GM06990 (cell line): ENCODE results near the gene ANKRD60.

Experiments used
- DNase-seq: peaks from one replicate; pipeline ENCODE4 v3.0.0-alpha.2; 2011; ENCODE audit not compliant: insufficient read length; ENCODE audit errors: extremely low read depth
- H3K27me3 ChIP-seq: replicated peaks from 2 replicates; pipeline ENCODE4 v1.6.0; 2011; ENCODE audit warnings: low read length; ENCODE audit not compliant: control insufficient read depth, insufficient read depth
- H3K36me3 ChIP-seq: 2 replicates; pipeline ENCODE4 v1.5.1; 2011; ENCODE audit warnings: low read length; ENCODE audit not compliant: control insufficient read depth, insufficient read depth
- H3K4me3 ChIP-seq: replicated peaks from 2 replicates; pipeline ENCODE4 v1.5.1; 2011; ENCODE audit warnings: low read depth, mild to moderate bottlenecking, control low read depth, low read length
- TF ChIP-seq, protein P1 (sequence below): IDR thresholded peaks from 2 replicates; pipeline ENCODE4 v1.5.1; 2011; ENCODE audit warnings: low read length, control low read depth, mild to moderate bottlenecking, inconsistent platforms; ENCODE audit not compliant: insufficient read depth, poor library complexity, severe bottlenecking

Gene ANKRD60

DNA sequence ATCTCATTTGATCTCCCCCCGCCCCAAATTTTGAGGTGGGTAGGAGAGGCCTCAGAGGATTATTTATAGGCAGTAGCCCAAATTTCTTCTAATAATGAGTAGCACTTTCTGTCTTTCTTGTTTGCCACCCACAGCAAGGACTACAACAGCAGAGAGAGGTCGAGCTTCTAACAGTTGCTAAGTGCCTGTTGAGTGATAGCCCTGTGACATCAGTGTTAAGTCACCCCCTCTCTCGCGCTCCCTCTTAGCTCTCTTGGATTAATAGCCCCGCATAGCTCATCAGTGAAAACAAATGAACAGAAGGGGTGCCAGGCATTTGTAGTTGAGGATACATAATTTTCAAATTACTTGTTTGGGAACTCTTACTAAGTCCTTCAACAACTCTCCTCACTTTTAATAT lies 3.5 kb downstream of the ANKRD60 start:
- Histone ChIP-seq H3K36me3 (no peaks in the 10 kb centered on the region), H3K4me3 (no peak overlapping the region), H3K27me3 (peaks cover 4% of the 10 kb centered on the region)
- no peak for DNase-seq
- TF ChIP-seq, protein P1, sequence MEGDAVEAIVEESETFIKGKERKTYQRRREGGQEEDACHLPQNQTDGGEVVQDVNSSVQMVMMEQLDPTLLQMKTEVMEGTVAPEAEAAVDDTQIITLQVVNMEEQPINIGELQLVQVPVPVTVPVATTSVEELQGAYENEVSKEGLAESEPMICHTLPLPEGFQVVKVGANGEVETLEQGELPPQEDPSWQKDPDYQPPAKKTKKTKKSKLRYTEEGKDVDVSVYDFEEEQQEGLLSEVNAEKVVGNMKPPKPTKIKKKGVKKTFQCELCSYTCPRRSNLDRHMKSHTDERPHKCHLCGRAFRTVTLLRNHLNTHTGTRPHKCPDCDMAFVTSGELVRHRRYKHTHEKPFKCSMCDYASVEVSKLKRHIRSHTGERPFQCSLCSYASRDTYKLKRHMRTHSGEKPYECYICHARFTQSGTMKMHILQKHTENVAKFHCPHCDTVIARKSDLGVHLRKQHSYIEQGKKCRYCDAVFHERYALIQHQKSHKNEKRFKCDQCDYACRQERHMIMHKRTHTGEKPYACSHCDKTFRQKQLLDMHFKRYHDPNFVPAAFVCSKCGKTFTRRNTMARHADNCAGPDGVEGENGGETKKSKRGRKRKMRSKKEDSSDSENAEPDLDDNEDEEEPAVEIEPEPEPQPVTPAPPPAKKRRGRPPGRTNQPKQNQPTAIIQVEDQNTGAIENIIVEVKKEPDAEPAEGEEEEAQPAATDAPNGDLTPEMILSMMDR = no peak

DNA sequence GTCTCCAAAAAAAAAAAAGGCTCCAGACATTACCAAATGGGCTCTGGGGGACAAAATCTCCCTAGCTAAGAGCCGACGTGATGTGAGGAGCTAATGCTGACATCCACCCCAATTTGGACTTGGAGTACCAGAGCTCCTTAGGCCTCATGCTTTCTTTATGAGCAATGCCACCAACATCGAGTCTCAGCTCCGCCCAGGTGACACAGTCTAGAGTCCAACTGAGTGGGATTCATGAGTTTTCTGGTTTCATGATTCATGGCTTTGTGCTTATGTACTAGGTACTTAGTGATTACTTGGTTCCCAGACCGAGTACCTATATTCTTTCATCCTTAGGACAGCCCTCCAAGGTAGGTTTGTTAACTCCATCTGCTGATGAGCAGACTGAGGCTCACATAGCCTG lies 4.4 kb downstream of the ANKRD60 start:
- peaks cover 4% of the 10 kb centered on the region for H3K27me3 ChIP-seq
- no peak for DNase-seq
- no peaks in the 10 kb centered on the region for H3K36me3 ChIP-seq
- H3K4me3 ChIP-seq = no peak overlapping the region
- TF ChIP-seq, protein P1 = no peak

GRCh38 chr20:58223358-58223941 lies 5.0 kb downstream of the ANKRD60 start:
- DNase-seq = no peak
- H3K36me3 ChIP-seq = no peaks in the 10 kb centered on the region
- H3K27me3 ChIP-seq = peaks cover 4% of the 10 kb centered on the region
- TF ChIP-seq, protein P1 = no peak
- H3K4me3 ChIP-seq = no peak overlapping the region

DNA sequence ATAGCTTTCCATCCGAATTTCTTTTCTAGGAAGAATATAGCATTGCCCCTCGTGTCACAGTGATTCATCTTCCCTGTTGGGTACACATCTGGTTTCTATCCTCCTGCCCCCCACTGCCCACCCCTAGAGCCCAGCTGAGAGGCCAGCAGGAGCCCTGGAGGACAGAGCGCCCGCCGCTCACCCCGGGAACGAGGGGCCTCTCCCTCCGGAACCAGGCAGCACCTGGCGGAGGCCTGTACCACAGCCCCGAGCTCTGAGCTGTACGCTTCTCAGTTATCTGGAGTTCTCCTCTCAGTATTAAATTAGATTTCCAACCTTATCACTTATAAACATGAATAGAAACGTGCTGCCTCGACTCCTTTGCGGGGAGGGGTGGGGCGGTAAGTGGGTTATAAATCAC lies 6.0 kb downstream of the ANKRD60 start:
- no peaks in the 10 kb centered on the region for H3K36me3 ChIP-seq
- H3K27me3 ChIP-seq = no peaks in the 10 kb centered on the region; the same call in 1 of the 2 replicates
- H3K4me3 ChIP-seq = no peak overlapping the region
- TF ChIP-seq, protein P1 = no peak
- DNase-seq = no peak

DNA sequence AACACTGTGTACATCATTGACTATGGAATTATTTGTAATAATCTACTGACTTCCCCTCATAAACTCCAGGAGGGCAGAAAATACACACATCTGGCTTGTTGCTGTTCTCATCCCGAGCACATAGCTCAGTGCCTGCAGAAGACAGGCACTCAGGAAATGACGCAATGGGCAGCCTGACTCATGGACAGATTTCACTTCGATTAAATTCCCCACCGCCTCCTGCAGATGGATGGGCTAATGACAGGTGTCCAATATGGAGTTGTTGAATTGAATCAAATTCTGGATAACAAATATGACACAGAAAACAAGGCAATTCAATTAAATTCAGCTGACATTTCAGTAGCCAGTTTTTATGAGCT lies 9.1 kb downstream of the ANKRD60 start:
- Histone ChIP-seq H3K27me3 (no peaks in the 10 kb centered on the region; the same call in 1 of the 2 replicates), H3K36me3 (no peaks in the 10 kb centered on the region), H3K4me3 (no peak overlapping the region)
- no peak for DNase-seq
- TF ChIP-seq, protein P1 = no peak
